HG03378 (cell line): ENCODE measurements around the gene RET.
"Not testable (repeated sequence)": the region's sequence is repeated elsewhere in the genome, so short reads cannot be mapped to it uniquely, and the experiment has no call there.

Experiments
- ATAC-seq: cut with Tn5 transposase; IDR thresholded peaks from one replicate; pipeline ENCODE4 v1.9.1; 2021; ENCODE audit warnings: mild to moderate bottlenecking, moderate library complexity; ENCODE audit not compliant: unreplicated experiment

Gene RET

GRCh38 chr10:43131906-43132305, 55.0 kb downstream of the RET start:
- ATAC-seq: no peak

GRCh38 chr10:43132867-43133787, 56.3 kb downstream of the RET start:
- ATAC-seq: no peak

- ATAC-seq: no peak
Observed at GRCh38 chr10:43134126-43134905, 57.4 kb downstream of the RET start.

GRCh38 chr10:43135064-43135463, 58.2 kb downstream of the RET start:
- no peak for ATAC-seq

GRCh38 chr10:43135656-43136055, 58.8 kb downstream of the RET start:
- no peak for ATAC-seq

- no peak for ATAC-seq
Observed at GRCh38 chr10:43136432-43136831, 59.6 kb downstream of the RET start.

- ATAC-seq: no peak
Observed at GRCh38 chr10:43136995-43137716, 60.3 kb downstream of the RET start.

GRCh38 chr10:43137717-43138020, 60.8 kb downstream of the RET start:
- ATAC-seq: peak; percentile 2

GRCh38 chr10:43138021-43138756, 61.3 kb downstream of the RET start, which contains the start of gene CSGALNACT2:
CSGALNACT2 (plus strand) TSS chr10:43138445; CDS start chr10:43155150, 16,705 bp downstream.
- ATAC-seq: peak; percentile 45

GRCh38 chr10:43138757-43139241, 61.9 kb downstream of the RET start:
- peak; percentile 37 for ATAC-seq

- no peak for ATAC-seq
Observed at GRCh38 chr10:43141421-43141820, 64.6 kb downstream of the RET start.

GRCh38 chr10:43145311-43145710, 68.4 kb downstream of the RET start:
- ATAC-seq: no peak

GRCh38 chr10:43145936-43146335, 69.1 kb downstream of the RET start:
- ATAC-seq: not testable (repeated sequence)

GRCh38 chr10:43151371-43151770, 74.5 kb downstream of the RET start:
- no peak for ATAC-seq

- no peak for ATAC-seq
Observed at GRCh38 chr10:43153901-43154300, 77.0 kb downstream of the RET start.

- no peak for ATAC-seq
Observed at GRCh38 chr10:43155221-43155620, 78.4 kb downstream of the RET start.

GRCh38 chr10:43155741-43156140, 78.9 kb downstream of the RET start:
- no peak for ATAC-seq

- ATAC-seq: no peak
Observed at GRCh38 chr10:43156590-43157341, 79.9 kb downstream of the RET start.

GRCh38 chr10:43158636-43159035, 81.8 kb downstream of the RET start:
- no peak for ATAC-seq
